Peyer's patch (tissue), 4 donors: ENCODE data around the gene CCL16.

ENCODE experiments used
- POLR2A ChIP-seq, 2 donors: fragments of 450-650 bp; IDR thresholded peaks; one replicate each; pipeline ENCODE4 v1.5.1; 2017; ENCODE audit warnings: antibody characterized with exemption in 2 of 2, mild to moderate bottlenecking in 2 of 2, moderate library complexity in 2 of 2
- TF ChIP-seq, protein P1 (sequence below), 6 experiments: fragments of 450-650 bp in 4 of 6; fragments of 200-600 bp in 2 of 6; sonication (generic) in 1 of 6; IDR thresholded peaks; one replicate each; pipeline ENCODE4 v1.5.1; 2017 to 2019; ENCODE audit warnings: antibody characterized with exemption in 6 of 6, mild to moderate bottlenecking in 3 of 6, moderate library complexity in 1 of 6

DNA sequence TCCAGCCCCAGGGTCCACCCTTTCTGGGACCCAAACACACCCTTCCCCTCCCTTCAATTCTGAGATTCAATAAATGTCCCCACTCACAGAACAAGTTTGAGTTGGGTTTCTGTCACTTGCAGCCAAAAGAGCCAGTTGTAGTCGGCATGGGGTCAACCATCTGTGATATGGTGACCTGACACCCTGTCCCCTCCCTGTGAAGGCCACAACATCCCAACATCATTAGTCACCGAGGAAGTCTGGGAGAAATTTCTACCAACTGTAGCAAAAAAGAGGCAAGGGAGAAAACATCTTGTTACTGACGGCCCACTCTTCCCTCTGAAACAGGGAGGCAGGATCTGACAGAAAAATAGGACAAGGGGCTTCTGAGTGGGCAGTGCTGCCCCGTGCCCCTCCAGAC lies 37.1 kb downstream of the CCL16 start:
- TF ChIP-seq, protein P1, sequence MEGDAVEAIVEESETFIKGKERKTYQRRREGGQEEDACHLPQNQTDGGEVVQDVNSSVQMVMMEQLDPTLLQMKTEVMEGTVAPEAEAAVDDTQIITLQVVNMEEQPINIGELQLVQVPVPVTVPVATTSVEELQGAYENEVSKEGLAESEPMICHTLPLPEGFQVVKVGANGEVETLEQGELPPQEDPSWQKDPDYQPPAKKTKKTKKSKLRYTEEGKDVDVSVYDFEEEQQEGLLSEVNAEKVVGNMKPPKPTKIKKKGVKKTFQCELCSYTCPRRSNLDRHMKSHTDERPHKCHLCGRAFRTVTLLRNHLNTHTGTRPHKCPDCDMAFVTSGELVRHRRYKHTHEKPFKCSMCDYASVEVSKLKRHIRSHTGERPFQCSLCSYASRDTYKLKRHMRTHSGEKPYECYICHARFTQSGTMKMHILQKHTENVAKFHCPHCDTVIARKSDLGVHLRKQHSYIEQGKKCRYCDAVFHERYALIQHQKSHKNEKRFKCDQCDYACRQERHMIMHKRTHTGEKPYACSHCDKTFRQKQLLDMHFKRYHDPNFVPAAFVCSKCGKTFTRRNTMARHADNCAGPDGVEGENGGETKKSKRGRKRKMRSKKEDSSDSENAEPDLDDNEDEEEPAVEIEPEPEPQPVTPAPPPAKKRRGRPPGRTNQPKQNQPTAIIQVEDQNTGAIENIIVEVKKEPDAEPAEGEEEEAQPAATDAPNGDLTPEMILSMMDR (IDR thresholded peaks at IDR 0.05) = no peak
- TF ChIP-seq POLR2A (IDR thresholded peaks at IDR 0.05) = no peak
